Erythroblast (primary cell): ENCODE measurements around the gene OVCA2.

Experiments
- GATA1 ChIP-seq: IDR thresholded peaks from 2 replicates; pipeline ENCODE4 v1.6.1; 2011; ENCODE audit warnings: low read depth, mild to moderate bottlenecking, control low read depth, low read length, moderate library complexity
- POLR2A ChIP-seq: IDR thresholded peaks from 2 replicates; pipeline ENCODE4 v1.6.1; 2011; ENCODE audit warnings: mild to moderate bottlenecking, low read length

- TF ChIP-seq POLR2A (no peak), GATA1 (no peak)
These were observed 45.0 kb upstream of the OVCA2 start for GRCh38 chr17:1996800-1997288.
